Thyroid gland (tissue), 4 donors: Measurements from ENCODE around the gene CPA3. TPM values are rescaled to one million over a fixed set of nuclear protein-coding genes. Genes with fewer than 3 reads are reported as not detected.

Source experiments
- DNase-seq, 2 donors: peaks; one replicate each; pipeline ENCODE4 v3.0.0-alpha.2; 2019
- H3K27ac ChIP-seq, 3 donors: fragments of 200-600 bp; sonication (generic); 1 replicate in 2 of 3; 2 replicates in 1 of 3; pipeline ENCODE4 v1.5.1; 2016 to 2019; ENCODE audit warnings: mild to moderate bottlenecking in 1 of 3, moderate library complexity in 1 of 3
- H3K27me3 ChIP-seq: fragments of 200-600 bp; sonication (generic); one replicate; pipeline ENCODE4 v1.5.1; 2019
- H3K36me3 ChIP-seq, 2 donors: fragments of 200-600 bp; sonication (generic); one replicate each; pipeline ENCODE4 v1.5.1; 2016 to 2019
- H3K4me1 ChIP-seq, 2 donors: fragments of 200-600 bp; sonication (generic); one replicate each; pipeline ENCODE4 v1.5.1; 2017 to 2019
- H3K4me3 ChIP-seq, 3 donors: fragments of 200-600 bp; sonication (generic); replicated peaks in 1 of 3; 1 replicate in 2 of 3; 2 replicates in 1 of 3; pipeline ENCODE4 v1.5.1; 2016; ENCODE audit warnings: mild to moderate bottlenecking in 1 of 3
- H3K9me3 ChIP-seq: fragments of 200-600 bp; sonication (generic); one replicate; pipeline ENCODE4 v1.5.1; 2017
- CTCF ChIP-seq, 6 experiments: fragments of 200-600 bp in 3 of 6; fragments of 450-650 bp in 3 of 6; sonication (generic) in 3 of 6; IDR thresholded peaks; one replicate each; pipeline ENCODE4 v1.5.1; 2016 to 2019; ENCODE audit warnings: antibody characterized with exemption in 6 of 6, mild to moderate bottlenecking in 2 of 6, inconsistent platforms in 1 of 6, moderate library complexity in 1 of 6
- POLR2A ChIP-seq, 2 donors: fragments of 450-650 bp; IDR thresholded peaks; one replicate each; pipeline ENCODE4 v1.6.1; 2017; ENCODE audit warnings: antibody characterized with exemption in 2 of 2, mild to moderate bottlenecking in 2 of 2, moderate library complexity in 1 of 2
- WGBS, 2 donors: methylation state at CpG; one replicate each; pipeline ENCODE4 v1.1.5; 2017; 5-methylcytosine and 5-hydroxymethylcytosine counted together
- intact Hi-C: fragments of 100-400 bp; cut with DNase I; formaldehyde crosslinking; loops from one replicate; pipeline ENCODE4 v1.15.1; 2023
- total RNA-seq, 4 donors: library from RNA; depleted of rRNA; stranded (reverse); fragments of >200 nt; gene quantifications; one replicate each; pipeline ENCODE4 v1.2.3, GENCODE V29; 2016

CPA3 gene
- total RNA-seq, 4 donors from 2014 or later, result 0.38 to 4.6 (median 0.56) TPM

DNA sequence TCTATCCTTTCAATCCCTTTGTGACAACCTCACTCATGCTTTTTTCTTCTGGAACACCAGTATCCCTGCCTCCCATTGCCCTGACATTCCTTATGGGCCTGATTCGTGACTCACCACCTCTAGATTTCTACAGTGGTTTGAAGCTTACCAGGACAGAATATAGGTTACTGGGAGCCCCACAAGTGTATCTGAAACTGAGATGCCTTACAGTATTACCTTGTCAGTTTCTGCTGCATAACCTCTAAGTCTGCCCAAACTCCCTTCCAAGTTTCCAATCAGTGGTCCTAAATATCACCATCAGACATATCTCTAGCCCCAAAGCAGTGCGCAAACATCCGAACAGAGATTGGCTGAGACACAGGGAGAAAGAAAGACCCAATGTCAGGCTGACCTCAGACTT is 31.9 kb upstream of the CPA3 start:
- H3K36me3 ChIP-seq, result no peaks in the 10 kb centered on the region
- WGBS, 2 donors, result 91 to 94% methylated on average over 3 of the region's 3 CpGs
- H3K27me3 ChIP-seq, result no peaks in the 10 kb centered on the region
- no peak overlapping the region for H3K27ac ChIP-seq
- intact Hi-C loops, result no loop called here
- no peak for TF ChIP-seq POLR2A (IDR thresholded peaks at IDR 0.05)
- no peak for TF ChIP-seq CTCF (IDR thresholded peaks at IDR 0.05)
- H3K4me3 ChIP-seq, result no peak overlapping the region
- no peaks in the 10 kb centered on the region for H3K4me1 ChIP-seq
- DNase-seq, result no peak
- H3K9me3 ChIP-seq, result no peaks in the 10 kb centered on the region

DNA sequence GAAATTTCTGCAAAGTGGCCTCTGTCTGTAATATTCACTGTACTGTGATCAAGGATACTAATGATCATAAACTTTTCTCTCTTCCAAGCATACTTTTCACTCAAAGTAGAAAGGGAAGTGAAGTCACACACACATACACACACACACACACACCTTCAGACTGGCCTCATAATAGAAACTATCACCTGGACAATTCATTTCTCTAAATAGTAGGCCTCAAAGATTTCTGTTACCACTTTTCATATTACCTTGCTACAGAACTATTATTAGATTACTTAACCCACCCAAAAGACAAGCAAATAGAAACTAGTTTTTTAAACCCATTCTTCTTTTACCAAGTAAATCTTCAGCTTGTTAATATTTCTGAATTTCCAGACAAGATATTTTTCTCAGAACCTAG is 25.3 kb upstream of the CPA3 start:
- intact Hi-C loops, result no loop called here
- H3K36me3 ChIP-seq, result no peaks in the 10 kb centered on the region
- H3K4me3 ChIP-seq, result no peak overlapping the region

GRCh38 chr3:148840451-148840850 is 24.6 kb upstream of the CPA3 start:
- WGBS, 2 donors, result 84 to 94% methylated on average over 4 of the region's 4 CpGs
- H3K27ac ChIP-seq, result no peak overlapping the region
- no peak for DNase-seq
- no peaks in the 10 kb centered on the region for H3K27me3 ChIP-seq
- H3K36me3 ChIP-seq, result no peaks in the 10 kb centered on the region
- no peaks in the 10 kb centered on the region for H3K4me1 ChIP-seq
- TF ChIP-seq CTCF (IDR thresholded peaks at IDR 0.05) (no peak), POLR2A (IDR thresholded peaks at IDR 0.05) (no peak)
- intact Hi-C loops, result no loop called here
- no peak overlapping the region for H3K4me3 ChIP-seq
- H3K9me3 ChIP-seq, result no peaks in the 10 kb centered on the region

More for the DNA sequence above, 25.3 kb upstream of the CPA3 start:
- Histone ChIP-seq H3K9me3 (no peaks in the 10 kb centered on the region), H3K4me1 (no peaks in the 10 kb centered on the region), H3K27me3 (no peaks in the 10 kb centered on the region), H3K27ac (no peak overlapping the region)
- TF ChIP-seq CTCF (IDR thresholded peaks at IDR 0.05) (no peak), POLR2A (IDR thresholded peaks at IDR 0.05) (no peak)
- DNase-seq, result no peak

DNA sequence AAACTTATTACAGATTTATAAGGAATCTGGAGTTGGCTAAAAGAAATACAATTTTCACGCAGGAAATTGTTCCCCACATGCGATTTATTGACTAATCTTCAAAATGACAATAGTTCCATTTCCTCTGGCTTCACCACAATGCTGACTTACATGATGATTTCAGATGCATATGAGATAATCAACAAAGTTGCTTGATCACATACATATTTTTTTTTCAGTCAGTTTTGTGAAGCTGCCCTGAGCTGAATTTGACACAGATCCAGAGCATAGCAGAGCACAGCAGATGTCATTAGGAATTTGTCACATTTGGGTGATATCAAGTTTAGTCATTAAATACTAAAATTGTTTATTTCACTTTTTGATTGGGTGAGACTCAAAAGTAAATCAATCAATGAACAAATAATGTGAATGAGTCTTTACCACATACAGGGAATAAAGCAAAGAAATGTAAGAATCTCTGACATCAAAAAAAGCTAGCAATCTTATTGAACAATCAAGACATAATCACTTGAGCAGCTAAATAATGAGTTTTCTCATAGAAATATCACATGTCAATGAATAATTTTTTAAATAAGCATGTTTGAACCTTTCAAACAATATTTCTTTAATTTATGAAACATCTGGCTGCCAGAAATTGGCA is 19.2 kb upstream of the CPA3 start:
- intact Hi-C loops, result no loop called here
- TF ChIP-seq POLR2A (IDR thresholded peaks at IDR 0.05) (no peak), CTCF (IDR thresholded peaks at IDR 0.05) (no peak)
- Histone ChIP-seq H3K9me3 (no peaks in the 10 kb centered on the region), H3K27ac (no peak overlapping the region), H3K4me1 (no peaks in the 10 kb centered on the region), H3K27me3 (no peaks in the 10 kb centered on the region), H3K4me3 (no peak overlapping the region), H3K36me3 (no peaks in the 10 kb centered on the region)
- 88 to 90% methylated on average over 2 of the region's 2 CpGs for WGBS, 2 donors
- no peak for DNase-seq

DNA sequence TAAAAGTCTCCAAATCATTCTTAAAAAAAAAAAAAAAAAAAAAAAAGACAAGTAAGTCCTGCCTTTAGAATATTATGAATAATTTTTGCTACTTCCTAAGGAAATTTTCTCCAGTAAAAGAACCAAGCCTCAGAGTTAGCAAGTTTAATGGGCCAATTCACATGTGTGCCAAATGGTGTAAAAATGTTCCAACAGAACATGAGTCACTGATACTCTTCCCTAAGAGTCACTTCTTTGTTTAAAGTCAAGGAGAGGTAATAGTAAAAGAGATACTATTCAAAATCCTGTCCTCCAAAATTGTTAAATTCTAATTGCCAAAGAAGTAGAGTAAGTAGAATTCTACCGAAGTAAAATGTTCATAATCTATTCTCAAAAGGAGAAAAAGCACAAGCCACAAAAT is 17.7 kb upstream of the CPA3 start:
- intact Hi-C loops, result no loop called here
- DNase-seq, result no peak
- no peak overlapping the region for H3K27ac ChIP-seq
- TF ChIP-seq POLR2A (IDR thresholded peaks at IDR 0.05), result no peak
- no peak for TF ChIP-seq CTCF (IDR thresholded peaks at IDR 0.05)
- H3K4me3 ChIP-seq, result no peak overlapping the region
- no peaks in the 10 kb centered on the region for H3K4me1 ChIP-seq
- 75 to 85% methylated on average over 1 of the region's 1 CpG for WGBS, 2 donors
- H3K9me3 ChIP-seq, result no peaks in the 10 kb centered on the region
- H3K36me3 ChIP-seq, result no peaks in the 10 kb centered on the region
- H3K27me3 ChIP-seq, result no peaks in the 10 kb centered on the region
